Rectal smooth muscle tissue (tissue), 1 donor: ENCODE data around the gene CWC22.
"Not testable (repeated sequence)": the region's sequence is repeated elsewhere in the genome, so short reads cannot be mapped to it uniquely, and the experiment has no call there.

Source experiments
- H3K27ac ChIP-seq: one replicate; pipeline ENCODE4 v1.7.0; 2013; ENCODE audit warnings: low read depth, low read length, inconsistent platforms
- H3K27me3 ChIP-seq: one replicate; pipeline ENCODE4 v1.7.0; 2013; ENCODE audit warnings: low read length; ENCODE audit not compliant: control insufficient read depth, insufficient read depth
- H3K36me3 ChIP-seq: one replicate; pipeline ENCODE4 v1.7.0; 2013; ENCODE audit warnings: low read length; ENCODE audit not compliant: control insufficient read depth, insufficient read depth
- H3K4me1 ChIP-seq: one replicate; pipeline ENCODE4 v1.7.0; 2013; ENCODE audit warnings: low read length; ENCODE audit not compliant: control insufficient read depth, insufficient read depth
- H3K4me3 ChIP-seq: one replicate; pipeline ENCODE4 v1.7.0; 2013; ENCODE audit warnings: low read length
- H3K9ac ChIP-seq: one replicate; pipeline ENCODE4 v1.7.0; 2013; ENCODE audit warnings: low read length

CWC22 gene

GRCh38 chr2:180017784-180018183 lies 10.7 kb upstream of the CWC22 start:
- H3K27ac ChIP-seq, result no peak overlapping the region
- no peaks in the 10 kb centered on the region for H3K36me3 ChIP-seq
- peaks cover 6% of the 10 kb centered on the region for H3K27me3 ChIP-seq
- H3K9ac ChIP-seq, result no peak overlapping the region
- no peaks in the 10 kb centered on the region for H3K4me1 ChIP-seq
- H3K4me3 ChIP-seq, result no peak overlapping the region

- H3K27ac ChIP-seq, result no peak overlapping the region
- H3K4me1 ChIP-seq, result no peaks in the 10 kb centered on the region
- no peaks in the 10 kb centered on the region for H3K36me3 ChIP-seq
- H3K4me3 ChIP-seq, result no peak overlapping the region
- peaks cover 6% of the 10 kb centered on the region for H3K27me3 ChIP-seq
- H3K9ac ChIP-seq, result no peak overlapping the region
Measured at GRCh38 chr2:180016937-180017336, 9.8 kb upstream of the CWC22 start.

- Histone ChIP-seq H3K27me3 (peaks cover 6% of the 10 kb centered on the region), H3K4me1 (no peaks in the 10 kb centered on the region), H3K36me3 (no peaks in the 10 kb centered on the region), H3K9ac (no peak overlapping the region), H3K27ac (no peak overlapping the region), H3K4me3 (no peak overlapping the region)
Measured at GRCh38 chr2:180015951-180016709, 9.0 kb upstream of the CWC22 start.

DNA sequence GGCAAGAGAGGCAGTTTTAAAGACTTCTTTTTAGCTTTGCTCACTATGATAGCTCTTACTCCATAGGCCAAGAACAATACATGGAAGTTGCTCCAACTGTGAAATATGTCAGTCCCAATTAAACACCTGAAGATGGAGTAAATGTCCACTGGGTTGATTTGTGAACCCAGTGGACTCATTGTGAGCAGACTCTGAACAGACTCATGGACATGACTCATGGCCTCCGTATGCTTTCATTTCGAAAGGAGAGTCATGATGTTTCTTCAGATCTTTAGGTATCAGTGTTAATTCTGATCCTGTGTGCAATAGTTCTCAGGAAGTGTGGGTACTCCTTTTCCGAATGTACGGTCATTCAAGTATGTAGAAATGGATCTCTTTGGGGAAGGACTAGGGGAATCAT lies 5.4 kb upstream of the CWC22 start:
- no peak overlapping the region for H3K27ac ChIP-seq
- H3K4me3 ChIP-seq, result no peak overlapping the region
- H3K4me1 ChIP-seq, result no peaks in the 10 kb centered on the region
- H3K9ac ChIP-seq, result no peak overlapping the region
- H3K27me3 ChIP-seq, result peaks cover 6% of the 10 kb centered on the region
- H3K36me3 ChIP-seq, result no peaks in the 10 kb centered on the region

- Histone ChIP-seq H3K27ac (no peak overlapping the region), H3K4me3 (no peak overlapping the region), H3K4me1 (peaks cover 6% of the 10 kb centered on the region), H3K27me3 (no peaks in the 10 kb centered on the region), H3K9ac (no peak overlapping the region), H3K36me3 (no peaks in the 10 kb centered on the region)
Measured at GRCh38 chr2:180010701-180011100, 3.6 kb upstream of the CWC22 start.

- H3K27ac ChIP-seq, result no peak overlapping the region
- peaks cover 9% of the 10 kb centered on the region for H3K4me1 ChIP-seq
- peak overlapping the region; percentile 93 for H3K4me3 ChIP-seq
Measured at GRCh38 chr2:180006231-180006630, 866 bp downstream of the CWC22 start.

GRCh38 chr2:180005465-180005864 lies 1.6 kb downstream of the CWC22 start:
- not testable (repeated sequence) for H3K9ac ChIP-seq, H3K36me3 ChIP-seq, H3K27ac ChIP-seq, H3K4me1 ChIP-seq, H3K27me3 ChIP-seq
- H3K4me3 ChIP-seq, result peak overlapping the region; percentile 93

More at GRCh38 chr2:180006231-180006630, 866 bp downstream of the CWC22 start:
- Histone ChIP-seq H3K9ac (peak overlapping the region; percentile 91), H3K36me3 (no peaks in the 10 kb centered on the region), H3K27me3 (no peaks in the 10 kb centered on the region)

DNA sequence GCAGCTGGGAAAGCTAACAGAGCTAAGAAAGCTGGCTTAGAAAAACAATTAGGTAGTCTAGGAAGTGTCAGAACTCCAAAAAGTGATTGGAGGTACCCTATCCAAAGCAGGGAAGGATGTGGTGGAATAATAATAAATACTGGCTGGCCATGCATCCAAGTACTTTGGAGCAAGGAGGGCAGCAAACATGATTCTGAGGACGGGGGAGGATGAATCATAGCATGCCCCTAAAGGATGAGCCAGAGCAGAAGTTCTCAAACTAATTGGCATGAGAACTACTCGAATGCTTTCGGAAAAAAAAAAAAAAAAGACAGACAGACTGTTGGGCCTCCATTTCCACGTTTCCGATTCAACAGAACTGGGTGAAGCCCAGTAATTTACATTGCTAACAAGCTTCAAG lies 2.4 kb downstream of the CWC22 start:
- Histone ChIP-seq H3K27ac (no peak overlapping the region), H3K36me3 (no peaks in the 10 kb centered on the region), H3K4me3 (no peak overlapping the region), H3K27me3 (no peaks in the 10 kb centered on the region), H3K9ac (no peak overlapping the region), H3K4me1 (peaks cover 9% of the 10 kb centered on the region)

GRCh38 chr2:180003559-180003958 lies 3.5 kb downstream of the CWC22 start:
- no peaks in the 10 kb centered on the region for H3K27me3 ChIP-seq
- H3K27ac ChIP-seq, result no peak overlapping the region

DNA sequence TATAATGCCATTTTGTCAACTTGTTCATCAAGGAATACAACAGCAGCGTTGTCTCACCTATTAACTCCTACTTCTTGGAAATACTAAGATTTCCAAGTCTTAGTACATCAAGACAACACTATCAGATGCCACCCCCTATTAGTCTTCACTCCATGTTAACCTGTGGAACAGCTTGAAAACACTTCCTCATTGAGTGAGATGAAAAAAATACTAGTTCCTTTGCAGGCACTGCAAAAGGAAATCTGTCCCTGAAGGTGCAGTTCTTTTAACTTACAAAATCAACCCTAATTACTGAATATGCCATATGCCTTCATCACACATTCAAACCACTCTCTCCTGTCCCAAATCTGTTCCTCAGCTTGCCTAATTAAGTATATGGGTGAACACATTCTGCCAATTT lies 4.0 kb downstream of the CWC22 start:
- H3K36me3 ChIP-seq, result no peaks in the 10 kb centered on the region
- no peak overlapping the region for H3K27ac ChIP-seq
- H3K4me3 ChIP-seq, result no peak overlapping the region
- no peak overlapping the region for H3K9ac ChIP-seq
- H3K4me1 ChIP-seq, result peaks cover 9% of the 10 kb centered on the region
- no peaks in the 10 kb centered on the region for H3K27me3 ChIP-seq

More at GRCh38 chr2:180003559-180003958, 3.5 kb downstream of the CWC22 start:
- H3K4me3 ChIP-seq, result no peak overlapping the region
- no peaks in the 10 kb centered on the region for H3K36me3 ChIP-seq
- H3K4me1 ChIP-seq, result peaks cover 9% of the 10 kb centered on the region
- no peak overlapping the region for H3K9ac ChIP-seq

GRCh38 chr2:180002198-180002770 lies 4.8 kb downstream of the CWC22 start:
- no peaks in the 10 kb centered on the region for H3K27me3 ChIP-seq
- no peak overlapping the region for H3K4me3 ChIP-seq
- H3K4me1 ChIP-seq, result peaks cover 9% of the 10 kb centered on the region
- no peaks in the 10 kb centered on the region for H3K36me3 ChIP-seq
- no peak overlapping the region for H3K9ac ChIP-seq
- no peak overlapping the region for H3K27ac ChIP-seq

DNA sequence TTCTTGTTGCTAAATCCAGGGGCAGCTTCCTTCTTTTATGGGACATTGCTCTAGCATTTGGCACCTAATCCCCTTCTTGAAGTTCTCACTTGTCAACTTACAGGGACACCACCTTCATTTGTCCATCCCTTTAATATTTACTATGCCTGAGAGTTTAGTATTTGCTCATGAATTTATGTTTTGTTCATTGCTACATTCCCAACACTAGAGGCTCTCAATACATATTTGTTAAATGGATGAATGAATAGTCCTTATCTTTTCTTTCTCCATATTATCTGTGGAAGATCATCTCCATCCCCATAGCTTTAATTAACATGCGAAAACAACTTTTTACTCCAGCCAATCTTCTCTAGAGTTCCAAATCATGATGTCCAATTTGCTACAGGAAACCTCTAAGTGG lies 5.4 kb downstream of the CWC22 start:
- H3K27me3 ChIP-seq, result no peaks in the 10 kb centered on the region
- no peak overlapping the region for H3K9ac ChIP-seq
- H3K4me1 ChIP-seq, result peaks cover 9% of the 10 kb centered on the region
- H3K36me3 ChIP-seq, result no peaks in the 10 kb centered on the region
- no peak overlapping the region for H3K27ac ChIP-seq
- no peak overlapping the region for H3K4me3 ChIP-seq

- no peaks in the 10 kb centered on the region for H3K36me3 ChIP-seq
- no peaks in the 10 kb centered on the region for H3K27me3 ChIP-seq
- H3K9ac ChIP-seq, result no peak overlapping the region
- peaks cover under 1% of the 10 kb centered on the region for H3K4me1 ChIP-seq
- no peak overlapping the region for H3K27ac ChIP-seq
- H3K4me3 ChIP-seq, result no peak overlapping the region
Measured at GRCh38 chr2:180000434-180000833, 6.7 kb downstream of the CWC22 start.
